Upper lobe of left lung (tissue), 4 donors: ENCODE data around the gene FAT3.

Source experiments
- EP300 ChIP-seq, 4 donors: sonication (generic); formaldehyde crosslinking; IDR thresholded peaks; one replicate each; pipeline ENCODE4 v1.5.1; 2017; ENCODE audit warnings: antibody characterized with exemption in 4 of 4, control low read depth in 2 of 4
- POLR2AphosphoS5 ChIP-seq, 2 donors: sonication (generic); formaldehyde crosslinking; IDR thresholded peaks; one replicate each; pipeline ENCODE4 v1.5.1; 2017; ENCODE audit warnings: antibody characterized with exemption in 2 of 2
- TF ChIP-seq, protein P1 (sequence below), 6 experiments: fragments of 450-650 bp in 4 of 6; fragments of 200-600 bp in 2 of 6; sonication (generic) in 2 of 6; IDR thresholded peaks; one replicate each; pipeline ENCODE4 v1.5.1; 2016 to 2019; ENCODE audit warnings: antibody characterized with exemption in 6 of 6

- TF ChIP-seq, protein P1, sequence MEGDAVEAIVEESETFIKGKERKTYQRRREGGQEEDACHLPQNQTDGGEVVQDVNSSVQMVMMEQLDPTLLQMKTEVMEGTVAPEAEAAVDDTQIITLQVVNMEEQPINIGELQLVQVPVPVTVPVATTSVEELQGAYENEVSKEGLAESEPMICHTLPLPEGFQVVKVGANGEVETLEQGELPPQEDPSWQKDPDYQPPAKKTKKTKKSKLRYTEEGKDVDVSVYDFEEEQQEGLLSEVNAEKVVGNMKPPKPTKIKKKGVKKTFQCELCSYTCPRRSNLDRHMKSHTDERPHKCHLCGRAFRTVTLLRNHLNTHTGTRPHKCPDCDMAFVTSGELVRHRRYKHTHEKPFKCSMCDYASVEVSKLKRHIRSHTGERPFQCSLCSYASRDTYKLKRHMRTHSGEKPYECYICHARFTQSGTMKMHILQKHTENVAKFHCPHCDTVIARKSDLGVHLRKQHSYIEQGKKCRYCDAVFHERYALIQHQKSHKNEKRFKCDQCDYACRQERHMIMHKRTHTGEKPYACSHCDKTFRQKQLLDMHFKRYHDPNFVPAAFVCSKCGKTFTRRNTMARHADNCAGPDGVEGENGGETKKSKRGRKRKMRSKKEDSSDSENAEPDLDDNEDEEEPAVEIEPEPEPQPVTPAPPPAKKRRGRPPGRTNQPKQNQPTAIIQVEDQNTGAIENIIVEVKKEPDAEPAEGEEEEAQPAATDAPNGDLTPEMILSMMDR (IDR thresholded peaks at IDR 0.05), result no peak
- TF ChIP-seq POLR2AphosphoS5 (IDR thresholded peaks at IDR 0.05) (no peak), EP300 (IDR thresholded peaks at IDR 0.05) (no peak)
Measured at GRCh38 chr11:92224054-92224406, 588 bp upstream of the FAT3 start.
